GM23248 (cell line): ENCODE results near the gene ADAMTS3.

Source experiments
- EZH2 ChIP-seq: fragments of 200-600 bp; sonication (generic); IDR thresholded peaks from 2 replicates; pipeline ENCODE4 v1.6.1; 2018; ENCODE audit warnings: antibody characterized with exemption, mild to moderate bottlenecking; ENCODE audit not compliant: insufficient read depth, poor library complexity, severe bottlenecking
- EZH2phosphoT487 ChIP-seq: fragments of 200-600 bp; sonication (generic); IDR thresholded peaks from 2 replicates; pipeline ENCODE4 v1.6.1; 2018; ENCODE audit warnings: antibody characterized with exemption, moderate library complexity, mild to moderate bottlenecking, low read depth; ENCODE audit not compliant: insufficient read depth

DNA sequence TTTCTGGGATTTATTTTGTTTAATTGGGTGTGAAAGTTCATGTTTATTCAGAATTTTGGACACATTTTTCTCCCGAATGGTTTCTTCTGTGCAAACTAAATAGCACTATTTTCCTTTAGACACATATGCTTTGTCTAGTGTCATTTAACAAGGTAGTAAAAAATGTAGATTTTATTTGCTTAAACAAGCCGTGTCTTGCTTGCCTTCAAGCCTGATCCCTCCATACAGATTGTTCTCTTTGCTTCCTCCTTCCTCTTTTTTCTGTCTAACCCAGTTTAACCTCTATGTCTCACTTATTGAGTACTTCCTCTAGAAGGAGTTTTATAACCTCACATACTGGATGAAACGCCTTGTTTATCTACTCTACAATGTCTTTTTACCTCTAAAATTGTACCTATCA, 325.4 kb downstream of the ADAMTS3 start:
- no peak for TF ChIP-seq EZH2
- TF ChIP-seq EZH2phosphoT487: no peak
